ENCODE results near the gene ZHX3. TPM values are rescaled to one million over a fixed set of nuclear protein-coding genes. Genes with fewer than 3 reads are reported as not detected.

Gene ZHX3
- total and polyA plus RNA-seq, 2 of the 4 experiments (the other 2 are of a cell fraction) = 25.0 to 28.0 TPM

GRCh38 chr20:41229259-41229658 lies 88.3 kb downstream of the ZHX3 start:
- Histone ChIP-seq H3K27me3 (ENCODE audit: control insufficient read depth, insufficient read depth, low read length) (no peaks in the 10 kb centered on the region), H2AK9ac (replicated peaks; ENCODE audit: low read depth, low read length, poor library complexity) (no peak overlapping the region), H2BK15ac (ENCODE audit: low read depth, low read length) (no peak overlapping the region), H2BK20ac (ENCODE audit: low read depth, low read length) (no peak overlapping the region), H2AFZ (replicated peaks; ENCODE audit: low read length, poor library complexity) (no peak overlapping the region), H4K5ac (ENCODE audit: low read depth, low read length) (no peak overlapping the region), H3K18ac (ENCODE audit: low read depth, low read length) (no peak overlapping the region), H3K4me3 (ENCODE audit: insufficient read depth, low read depth, low read length) (no peak overlapping the region), H3K9ac (ENCODE audit: low read depth, low read length) (no peak overlapping the region), H3K23ac (ENCODE audit: low read depth, low read length) (no peak overlapping the region), H3K56ac (ENCODE audit: extremely low read depth, insufficient read depth, low read length) (no peak overlapping the region), H2BK120ac (ENCODE audit: low read depth, low read length) (no peak overlapping the region), H3K36me3 (ENCODE audit: control insufficient read depth, insufficient read depth, low read length) (no peaks in the 10 kb centered on the region), H3K9me3 (ENCODE audit: control insufficient read depth, insufficient read depth, low read length) (no peaks in the 10 kb centered on the region), H3K4me1 (ENCODE audit: control insufficient read depth, insufficient read depth, low read length) (peaks cover 12% of the 10 kb centered on the region), H2AK5ac (ENCODE audit: low read depth, low read length) (no peak overlapping the region), H3K4ac (ENCODE audit: low read depth, low read length) (no peak overlapping the region), H3K27ac (ENCODE audit: insufficient read depth, low read length) (no peak overlapping the region), H3K4me2 (ENCODE audit: low read depth, low read length) (no peak overlapping the region), H4K20me1 (ENCODE audit: insufficient read depth, low read length) (no peaks in the 10 kb centered on the region; the same call in 1 of the 2 replicates), H3K14ac (replicated peaks; ENCODE audit: low read depth, low read length) (no peak overlapping the region), H3K9me1 (ENCODE audit: insufficient read depth, low read length) (peaks cover 19% of the 10 kb centered on the region), H2BK5ac (ENCODE audit: low read depth, low read length, poor library complexity, severe bottlenecking) (no peak overlapping the region), H4K8ac (ENCODE audit: low read depth in 2 of 2, low read length in 2 of 2) (no peak overlapping the region), H3K79me1 (ENCODE audit: low read depth in 1 of 2, low read length in 2 of 2) (peaks cover 29 to 62% of the 10 kb centered on the region in 2 experiments), H4K91ac (ENCODE audit: insufficient read depth, low read depth, low read length) (no peak overlapping the region)
- dilution Hi-C loops (cut with HindIII; ENCODE audit: low sequenced_read_pairs, unreplicated experiment) = no loop called here
- in situ Hi-C loops (cut with MboI; ENCODE audit: low sequenced_read_pairs) = loop anchor here (5.0 kb wide), 1 partner anchor 52 kb away; no protein-coding TSS in a partner anchor
- intact Hi-C loops (cut with micrococcal nuclease) = no loop called here
- DNase-seq (no peak), ATAC-seq (ENCODE audit: low read depth) (no peak)
- TF ChIP-seq FOS (IDR thresholded peaks at IDR 0.05; ENCODE audit: low read depth, low read length) (no peak), RAD21 (IDR thresholded peaks at IDR 0.05; ENCODE audit: low read length) (no peak), MAZ (IDR thresholded peaks at IDR 0.05; ENCODE audit: borderline replicate concordance, low read depth, low read length) (no peak), SMC3 (IDR thresholded peaks at IDR 0.05; ENCODE audit: low read depth, low read length) (no peak)
- POLR2A ChIA-PET (ENCODE audit: unreplicated experiment) = no interaction called here
- no TSS peak for BruUV-seq (replicated peaks)
- CTCF ChIA-PET = no interaction called here
